HG02938 (cell line): ENCODE results near the gene IFI35.
"Not testable (repeated sequence)": the region's sequence is repeated elsewhere in the genome, so short reads cannot be mapped to it uniquely, and the experiment has no call there.

Experiments used
- ATAC-seq: cut with Tn5 transposase; IDR thresholded peaks from one replicate; pipeline ENCODE4 v1.9.1; 2021; ENCODE audit warnings: mild to moderate bottlenecking, moderate library complexity; ENCODE audit not compliant: unreplicated experiment

The IFI35 gene

DNA sequence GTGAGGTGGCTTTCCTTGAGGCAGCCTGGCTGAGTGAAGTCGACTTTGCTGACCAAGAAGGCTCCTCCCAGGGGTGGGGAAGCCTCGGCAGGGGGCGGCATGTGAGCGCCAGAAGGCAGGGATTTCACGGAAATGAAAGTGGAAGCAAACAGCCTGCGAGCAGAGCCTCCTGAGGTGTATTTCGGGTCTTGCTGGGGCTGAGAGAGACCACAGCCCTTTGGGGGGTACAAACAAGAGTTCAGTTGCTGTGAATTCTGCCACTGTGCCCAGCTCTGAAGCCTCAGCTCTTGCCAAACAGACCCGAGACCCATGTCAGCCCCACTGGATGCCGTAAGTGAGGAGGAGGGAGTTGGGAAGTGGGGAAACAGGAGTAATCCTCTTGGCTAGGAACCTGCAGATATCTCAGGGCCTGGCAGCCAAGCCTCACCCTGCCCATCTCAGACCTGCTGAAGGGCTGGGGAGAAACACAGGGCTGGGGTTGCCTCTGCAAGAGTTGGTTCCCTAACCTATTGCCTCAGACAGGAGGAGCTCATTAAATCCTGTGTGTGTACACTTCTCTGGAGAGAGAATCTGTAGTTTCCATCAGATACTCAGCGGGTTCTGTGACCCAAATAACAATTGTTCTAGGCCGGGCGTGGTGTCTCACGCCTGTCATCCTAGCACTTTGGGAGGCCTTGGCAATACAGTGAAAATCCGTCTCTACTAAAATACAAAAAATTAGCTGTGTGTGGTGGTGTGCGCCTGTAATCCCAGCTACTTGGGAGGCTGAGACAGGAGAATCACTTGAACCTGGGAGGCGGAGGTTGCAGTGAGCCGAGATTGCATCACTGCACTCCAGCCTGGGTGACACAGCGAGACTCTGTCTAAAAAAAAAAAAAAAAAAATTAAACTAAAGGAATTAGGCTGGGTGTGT is at the start of gene IFI35:
Gene IFI35, plus strand, starts transcription at position 146 of the 913 bp plus-strand sequence. Its CDS starts 164 bp downstream, at position 310.
- peak; percentile 76 for ATAC-seq

DNA sequence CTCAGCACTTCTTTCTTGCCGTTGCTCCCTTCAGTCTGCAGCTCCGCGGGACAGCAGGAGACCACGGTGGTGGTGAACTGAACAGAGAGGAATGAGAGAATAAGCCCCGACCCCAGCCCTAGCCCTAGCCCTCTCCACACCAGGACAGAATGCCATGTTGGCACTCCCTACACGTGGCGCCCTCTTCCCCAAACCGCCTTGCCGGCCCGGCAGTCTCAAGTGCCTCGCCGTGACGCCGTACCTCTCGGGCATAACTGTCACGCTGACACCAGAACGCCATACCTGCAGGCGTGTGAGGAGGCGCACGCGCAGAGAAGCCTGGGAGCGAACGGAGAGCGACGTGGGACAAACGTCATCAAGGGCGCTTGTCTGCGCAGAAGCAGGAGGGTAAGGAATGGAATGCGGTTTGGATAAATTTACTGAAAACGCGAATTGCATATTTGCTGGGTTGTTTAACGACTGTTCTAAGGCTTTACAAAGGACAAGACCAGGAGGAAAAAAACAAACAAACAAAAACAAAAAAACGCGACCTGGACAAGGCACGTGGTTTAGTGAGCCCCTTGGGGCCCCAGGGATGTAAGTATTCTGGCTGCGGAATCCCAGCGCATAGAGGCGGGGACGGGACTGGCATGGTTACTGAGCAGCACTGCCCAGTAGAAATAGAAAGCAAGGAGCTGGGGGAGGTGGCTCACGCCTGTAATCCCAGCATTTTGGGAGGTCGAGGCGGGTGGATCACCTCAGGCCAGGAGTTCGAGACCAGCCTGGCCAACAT is 42.2 kb upstream of the IFI35 start, which contains the start of gene AARSD1:
Gene AARSD1, minus strand, starts transcription at position 294 of the 772 bp plus-strand sequence. Its CDS starts 14 bp downstream, at position 280.
- peak; percentile 75 for ATAC-seq

DNA sequence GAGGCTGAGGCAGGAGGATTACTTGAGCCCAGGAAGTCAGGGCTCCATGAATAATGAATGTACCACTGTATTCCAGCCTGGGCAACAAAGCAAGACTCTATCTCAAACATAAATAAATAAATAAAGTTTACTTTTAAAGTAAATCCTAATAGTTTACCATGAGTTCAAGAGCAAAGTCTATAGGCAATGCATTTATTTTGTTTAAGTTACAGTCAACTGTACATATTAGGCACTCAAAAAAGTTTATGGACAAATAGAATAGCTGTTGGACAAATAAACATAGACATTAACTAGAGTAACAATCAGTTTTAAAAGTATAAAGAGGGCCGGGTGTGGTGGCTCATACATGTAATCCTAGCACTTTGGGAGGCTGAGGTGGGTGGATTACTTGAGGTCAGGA is 38.7 kb upstream of the IFI35 start:
- no peak for ATAC-seq

DNA sequence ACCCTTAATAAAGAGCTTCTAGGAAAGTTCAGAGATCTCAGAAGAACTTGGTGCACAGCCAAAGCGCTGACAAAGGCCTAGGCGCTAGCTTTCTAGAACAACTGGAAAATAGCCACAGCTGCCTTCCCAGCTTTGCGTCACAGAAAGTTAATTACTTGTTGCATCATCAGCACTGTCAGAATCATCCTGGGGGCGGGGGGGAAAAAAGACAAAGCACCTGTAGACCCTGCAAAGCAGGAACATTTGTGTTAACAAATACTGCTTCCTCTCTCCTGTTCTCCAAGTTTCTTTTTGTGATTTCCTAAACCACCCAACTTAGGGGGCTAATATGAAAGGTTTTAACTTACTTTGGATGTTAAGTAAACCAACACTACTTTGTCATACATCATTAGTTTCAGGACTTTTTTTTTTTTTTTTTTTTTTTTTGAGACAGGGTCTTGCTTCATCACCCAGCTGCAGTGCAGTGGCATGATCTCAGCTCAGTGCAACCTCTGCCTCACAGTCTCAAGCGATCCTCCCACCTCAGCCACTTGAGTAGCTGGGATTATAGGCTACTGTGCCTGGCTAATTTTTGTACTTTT is 37.5 kb upstream of the IFI35 start:
- no peak for ATAC-seq

DNA sequence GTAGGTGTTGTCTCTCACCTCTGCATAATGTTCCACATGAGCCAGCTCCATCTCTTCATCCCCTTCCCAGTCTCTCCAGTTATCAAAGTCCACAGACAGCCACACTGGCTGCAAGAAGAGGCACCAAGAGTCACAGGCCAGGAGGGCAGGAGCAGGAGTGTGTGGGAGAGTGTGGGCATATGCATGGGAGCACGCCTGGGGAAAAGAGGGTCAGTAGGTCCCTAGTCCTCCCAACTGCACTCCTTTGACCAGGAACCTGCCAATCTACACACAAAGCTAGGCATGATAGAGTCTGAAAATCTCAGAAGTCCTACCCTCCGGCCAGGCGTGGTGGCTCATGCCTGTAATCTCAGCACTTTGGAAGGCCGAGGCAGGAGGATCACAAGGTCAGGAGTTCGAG is 35.0 kb upstream of the IFI35 start:
- ATAC-seq, result no peak

- not testable (repeated sequence) for ATAC-seq
Observed at GRCh38 chr17:42973323-42973722, 33.3 kb upstream of the IFI35 start.

GRCh38 chr17:42975265-42975664 is 31.3 kb upstream of the IFI35 start:
- ATAC-seq, result no peak

DNA sequence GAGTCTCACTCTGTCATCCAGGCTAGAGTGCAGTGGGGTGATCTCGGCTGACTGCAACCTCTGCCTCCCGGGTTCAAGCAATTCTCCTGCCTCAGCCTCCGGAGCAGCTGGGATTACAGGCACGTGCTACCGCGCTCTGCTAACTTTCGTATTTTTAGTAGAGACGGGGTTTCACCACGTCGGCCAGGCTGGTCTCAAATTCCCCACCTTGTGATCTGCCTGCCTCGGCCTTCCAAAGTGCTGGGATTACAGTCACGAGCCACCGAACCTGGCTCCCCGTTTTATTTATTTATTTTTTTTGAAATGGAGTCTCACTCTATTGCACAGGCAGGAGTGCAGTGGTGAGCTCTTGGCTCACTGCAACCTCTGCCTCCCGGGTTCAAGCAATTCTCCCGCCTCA is 30.9 kb upstream of the IFI35 start:
- ATAC-seq, result not testable (repeated sequence)

GRCh38 chr17:42979511-42980273 is 26.9 kb upstream of the IFI35 start, which contains the start of gene PTGES3L:
Gene PTGES3L (minus strand): TSS chr17:42980080. CDS start chr17:42980053, 27 bp downstream.
- ATAC-seq, result no peak

DNA sequence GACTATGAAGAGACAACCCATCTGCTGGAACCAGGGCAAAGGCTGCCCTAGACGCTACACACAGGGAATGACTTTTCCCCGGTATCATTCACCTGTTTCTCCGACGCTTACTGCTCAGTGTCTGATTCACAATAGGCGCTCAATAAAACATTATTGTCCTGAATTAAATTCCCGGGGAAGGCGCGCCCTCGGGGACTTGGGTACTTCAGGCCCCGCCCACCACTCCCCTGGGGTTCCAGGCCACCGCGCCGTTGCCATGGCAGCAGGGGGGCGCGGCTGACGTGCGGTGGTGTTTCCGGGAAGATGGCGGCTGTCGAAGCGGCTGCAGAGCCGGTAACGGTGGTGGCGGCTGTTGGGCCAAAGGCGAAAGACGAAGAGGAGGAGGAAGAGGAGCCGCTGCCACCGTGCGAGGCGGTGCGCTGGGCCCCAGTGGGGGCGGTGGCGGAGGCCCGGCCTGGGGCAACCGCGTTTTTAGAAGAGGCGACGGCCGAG is 26.3 kb upstream of the IFI35 start, which contains the start of gene RUNDC1:
Gene RUNDC1, plus strand, starts transcription at position 292 of the 492 bp plus-strand sequence. Its CDS starts 12 bp downstream, at position 304.
- peak; percentile 61 for ATAC-seq

- ATAC-seq, result peak; percentile 38
Observed at GRCh38 chr17:42980766-42981397, 25.7 kb upstream of the IFI35 start.

GRCh38 chr17:42982266-42982665 is 24.3 kb upstream of the IFI35 start:
- ATAC-seq, result no peak

DNA sequence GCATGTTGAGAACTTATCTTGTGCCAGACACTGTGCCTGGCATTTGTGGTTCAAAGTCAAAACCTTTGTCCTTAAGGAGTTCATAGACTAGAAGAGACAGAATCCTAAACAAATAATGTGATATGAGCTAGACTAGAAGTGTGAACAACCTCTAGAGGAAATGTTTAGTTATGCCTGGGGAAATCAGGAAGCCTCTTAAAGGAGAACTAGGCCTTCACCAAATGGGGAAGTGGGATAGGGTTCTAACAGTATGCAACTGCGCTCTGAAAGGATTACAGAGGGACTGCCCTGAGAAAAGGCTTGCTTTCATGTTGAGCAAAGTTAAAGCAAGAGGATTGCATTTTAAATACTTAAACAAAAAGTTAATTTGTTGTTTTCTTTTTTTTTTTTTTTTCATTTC is 21.4 kb upstream of the IFI35 start:
- no peak for ATAC-seq

DNA sequence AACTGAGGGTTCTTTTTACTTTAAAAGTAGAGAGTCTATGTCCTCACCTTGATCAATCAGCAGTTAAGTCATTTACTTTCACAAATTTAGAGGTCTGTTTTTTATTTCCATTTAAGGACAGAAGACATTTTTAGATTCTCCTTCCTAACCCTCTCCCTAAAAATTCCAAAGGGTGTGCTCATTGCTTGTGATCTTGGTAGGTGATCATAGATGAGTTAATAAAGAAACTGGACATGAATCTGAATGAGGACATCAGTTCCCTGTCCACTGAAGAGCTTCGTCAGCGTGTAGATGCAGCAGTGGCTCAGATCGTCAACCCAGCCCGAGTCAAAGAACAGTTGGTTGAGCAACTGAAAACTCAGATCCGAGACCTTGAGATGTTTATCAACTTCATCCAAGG is 17.4 kb upstream of the IFI35 start:
- no peak for ATAC-seq

GRCh38 chr17:42989726-42990652 is 16.6 kb upstream of the IFI35 start:
- ATAC-seq, result no peak

- no peak for ATAC-seq
Observed at GRCh38 chr17:42991471-42991870, 15.1 kb upstream of the IFI35 start.

DNA sequence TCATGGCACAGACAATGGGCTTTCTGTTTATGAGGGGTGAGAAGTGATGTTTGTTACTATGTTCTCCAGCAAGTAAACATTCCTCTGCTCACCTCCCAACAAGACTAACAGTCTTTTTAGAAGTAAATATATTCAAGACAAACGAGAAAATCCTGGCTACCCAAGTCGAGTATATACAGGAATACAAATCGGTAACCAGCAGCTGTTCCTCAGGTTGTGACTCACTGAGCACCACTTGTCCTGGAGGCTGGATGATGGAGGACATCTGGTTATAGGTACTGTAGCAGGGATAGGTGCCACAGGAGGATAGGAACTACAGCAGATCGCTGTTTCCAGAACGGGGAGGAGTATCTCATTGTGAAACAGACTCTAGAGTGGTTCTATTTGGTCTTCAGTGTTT is 13.7 kb upstream of the IFI35 start:
- ATAC-seq, result no peak

DNA sequence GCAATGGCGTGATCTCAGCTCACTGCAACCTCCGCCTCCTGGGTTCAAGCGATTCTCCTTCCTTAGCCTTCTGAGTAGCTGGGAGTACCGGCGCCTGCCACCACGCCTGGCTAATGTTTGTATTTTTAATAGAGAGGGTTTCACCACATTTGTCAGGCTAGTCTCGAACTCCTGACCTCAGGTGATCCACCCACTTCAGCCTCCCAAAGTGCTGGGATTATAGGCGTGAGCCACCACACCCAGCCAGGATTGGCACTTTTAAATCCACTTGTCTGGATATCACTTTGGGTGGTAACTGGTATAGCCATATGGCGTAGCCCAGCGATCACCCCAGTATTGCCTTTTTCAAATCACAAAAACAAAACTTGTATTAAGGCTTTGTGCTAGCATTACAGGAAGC is 12.7 kb upstream of the IFI35 start:
- ATAC-seq, result not testable (repeated sequence)
